ENCODE measurements around the gene PRLR.
"Not testable (repeated sequence)": the region's sequence is repeated elsewhere in the genome, so short reads cannot be mapped to it uniquely, and the experiment has no call there.

The PRLR gene

GRCh38 chr5:35081134-35081533, 149.2 kb downstream of the PRLR start:
- DNase-seq (ENCODE audit: low spot score), result no peak

DNA sequence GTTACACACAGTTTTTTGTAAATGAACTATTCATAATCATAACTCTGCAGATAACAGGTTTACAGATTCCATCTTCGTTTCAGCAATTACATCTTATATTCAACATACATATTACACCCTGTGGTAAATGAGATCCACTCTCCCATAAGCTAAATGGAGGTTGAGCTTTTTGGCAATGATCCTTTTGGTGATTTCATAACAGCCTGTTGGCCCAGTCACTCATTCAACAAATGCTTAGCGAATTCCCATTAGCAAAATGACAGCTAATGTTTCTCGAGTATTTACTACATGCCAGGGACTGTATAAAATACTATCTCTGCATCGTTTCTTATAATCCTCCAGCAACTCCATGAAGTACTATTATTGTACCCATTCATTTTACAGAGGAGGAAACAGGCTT, 157.1 kb downstream of the PRLR start:
- no peak for DNase-seq (ENCODE audit: low spot score)

DNA sequence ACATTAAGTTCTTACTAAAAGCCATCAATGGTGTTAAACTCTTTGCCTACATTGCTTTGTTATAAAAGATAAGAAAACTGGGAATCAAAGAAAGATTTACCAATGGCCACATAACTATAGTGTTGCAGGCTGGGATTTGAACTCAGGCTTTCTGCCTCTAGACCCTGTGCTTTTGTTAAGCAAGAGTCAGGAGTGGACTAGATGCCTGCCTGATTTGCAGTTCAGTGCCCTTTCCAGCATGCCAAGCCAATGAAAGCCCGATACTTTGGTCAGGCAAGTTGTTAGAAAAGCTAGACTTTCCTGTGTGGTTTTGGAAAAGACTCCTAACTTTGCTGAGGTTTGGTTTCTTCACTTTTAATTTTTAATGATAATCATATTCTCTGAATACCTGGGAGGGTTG, 161.1 kb downstream of the PRLR start:
- DNase-seq (ENCODE audit: low spot score), result no peak

DNA sequence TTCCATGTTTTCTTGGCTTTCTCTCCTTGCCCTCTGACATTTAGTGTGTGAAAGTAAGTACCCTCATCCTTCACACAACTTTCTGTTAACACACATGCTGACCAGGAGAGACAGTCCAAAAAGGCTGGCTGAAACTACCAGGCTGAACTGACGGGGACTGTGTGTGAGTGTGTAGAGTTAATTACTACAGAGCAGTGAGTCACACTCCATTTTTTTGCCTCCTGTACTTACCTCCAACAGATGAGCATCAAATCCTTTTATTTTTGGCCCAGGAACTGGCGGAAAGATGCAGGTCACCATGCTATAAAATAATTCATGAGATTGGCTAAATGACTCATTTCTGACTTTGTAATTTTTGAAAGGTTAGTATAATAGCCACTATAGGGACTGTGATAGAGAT, 162.3 kb downstream of the PRLR start:
- no peak for DNase-seq (ENCODE audit: low spot score)

DNA sequence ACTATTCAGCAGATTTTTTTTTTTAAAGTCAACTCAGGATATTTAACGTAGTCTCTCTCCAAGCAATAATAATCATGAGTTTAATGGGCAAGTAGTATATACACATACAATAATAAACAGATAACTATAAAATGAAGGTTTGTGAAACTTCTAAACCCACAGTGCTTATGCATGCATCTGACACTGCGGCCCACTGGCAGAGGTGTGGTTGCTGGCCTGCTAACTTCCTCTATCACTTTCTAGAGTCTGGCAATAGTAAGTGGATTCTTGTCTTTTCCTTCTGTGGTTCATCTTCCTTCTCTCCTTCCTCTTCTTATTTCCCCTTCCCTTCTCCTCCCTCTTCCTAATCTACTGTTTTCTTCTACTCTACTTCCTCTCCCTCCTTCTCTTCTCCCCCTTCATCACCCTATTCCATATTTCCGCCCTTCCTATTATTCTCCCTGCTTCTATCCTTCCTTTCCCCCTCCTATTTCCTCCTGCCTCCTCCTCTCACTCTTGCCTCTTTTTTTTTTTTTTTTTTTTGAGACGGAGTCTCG, 164.0 kb downstream of the PRLR start:
- DNase-seq (ENCODE audit: low spot score), result no peak

- DNase-seq (ENCODE audit: low spot score), result no peak
Measured at GRCh38 chr5:35063414-35063813, 166.9 kb downstream of the PRLR start.

DNA sequence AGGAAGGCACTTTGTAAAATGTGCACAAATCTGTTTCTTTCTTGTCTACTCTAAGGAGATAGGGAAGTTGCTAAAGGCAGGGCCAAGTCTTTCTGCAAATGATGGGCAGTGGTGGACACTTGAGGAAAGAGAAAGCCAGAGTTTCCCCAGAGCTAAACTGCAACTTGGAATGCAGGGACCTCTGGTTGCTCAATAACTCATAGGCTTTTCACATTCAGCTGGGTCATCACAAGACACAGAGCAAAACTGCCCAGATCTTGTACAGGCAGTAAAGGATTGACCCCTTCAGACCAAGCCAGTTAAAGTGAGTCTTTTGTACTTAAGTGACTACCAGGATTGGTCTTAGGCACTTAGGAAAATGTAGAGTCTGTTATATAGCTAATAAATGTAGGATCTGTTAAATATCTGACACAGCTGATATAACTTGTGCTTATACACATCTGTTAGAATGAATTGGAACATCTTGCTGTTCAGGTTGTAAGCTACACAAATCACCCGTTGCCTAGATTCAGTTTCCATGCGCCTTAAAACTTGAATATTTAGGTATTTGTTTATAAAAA, 169.0 kb downstream of the PRLR start:
- no peak for DNase-seq (ENCODE audit: low spot score)

DNA sequence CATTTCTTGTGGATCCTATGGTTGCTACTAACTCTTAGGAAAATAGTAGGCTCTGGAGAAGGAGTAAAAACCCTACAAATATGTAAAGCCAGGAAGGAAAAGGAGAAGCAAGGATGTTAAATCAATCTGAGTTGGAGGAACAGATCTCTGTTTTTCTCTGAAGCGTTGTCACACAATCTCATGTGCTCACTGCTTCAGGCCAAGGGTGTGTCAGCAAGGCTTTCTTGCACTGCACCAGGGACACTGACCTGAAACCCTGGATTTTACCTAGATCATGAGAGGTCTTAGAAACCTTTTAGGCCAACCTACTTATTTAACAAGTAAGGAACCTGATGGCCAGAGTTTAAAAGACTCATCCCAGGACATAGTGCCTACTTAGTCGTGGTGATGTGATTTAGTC, 170.1 kb downstream of the PRLR start:
- DNase-seq (ENCODE audit: low spot score), result no peak

- DNase-seq (ENCODE audit: low spot score), result no peak
Measured at GRCh38 chr5:35059251-35059650, 171.0 kb downstream of the PRLR start.

GRCh38 chr5:35058374-35058788, 171.9 kb downstream of the PRLR start:
- no peak for DNase-seq (ENCODE audit: low spot score)

DNA sequence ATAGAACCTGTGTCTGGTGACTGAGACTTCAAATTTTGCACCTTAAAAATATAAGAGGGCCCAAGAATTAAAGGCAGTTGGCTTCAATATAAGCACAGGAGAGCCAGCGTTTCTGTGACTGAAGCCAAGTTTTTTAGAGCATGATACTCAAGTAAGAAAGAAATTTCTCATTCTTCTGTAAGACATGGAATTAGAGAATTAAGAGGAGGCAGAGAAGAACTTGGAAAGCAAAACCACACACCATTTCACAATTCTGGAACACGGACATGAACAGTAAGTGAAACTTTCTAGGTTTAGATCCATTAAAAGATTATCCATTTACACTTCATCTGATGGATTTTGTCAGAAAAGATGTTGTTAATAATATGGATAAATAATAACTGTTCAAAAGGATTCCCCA, 173.6 kb downstream of the PRLR start:
- no peak for DNase-seq (ENCODE audit: low spot score)

DNA sequence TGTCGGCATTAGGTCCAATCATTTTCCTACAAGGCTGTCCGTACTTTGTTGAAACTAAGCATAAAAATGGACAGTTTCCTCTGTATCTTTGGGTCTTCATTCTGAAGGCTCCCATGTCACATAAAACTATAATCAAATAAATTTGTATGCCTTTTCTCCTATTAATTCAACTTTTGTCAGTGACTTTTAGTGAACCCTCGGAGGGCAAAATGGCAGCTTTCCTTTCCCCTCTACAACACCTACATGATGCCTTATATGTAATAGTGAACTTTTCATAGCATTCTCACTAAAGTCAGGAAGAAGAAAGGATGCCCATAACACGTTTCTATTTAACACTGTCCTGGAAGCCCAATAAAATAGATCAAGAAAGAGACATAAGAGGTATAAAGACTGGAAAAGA, 177.4 kb downstream of the PRLR start:
- no peak for DNase-seq (ENCODE audit: low spot score)

DNA sequence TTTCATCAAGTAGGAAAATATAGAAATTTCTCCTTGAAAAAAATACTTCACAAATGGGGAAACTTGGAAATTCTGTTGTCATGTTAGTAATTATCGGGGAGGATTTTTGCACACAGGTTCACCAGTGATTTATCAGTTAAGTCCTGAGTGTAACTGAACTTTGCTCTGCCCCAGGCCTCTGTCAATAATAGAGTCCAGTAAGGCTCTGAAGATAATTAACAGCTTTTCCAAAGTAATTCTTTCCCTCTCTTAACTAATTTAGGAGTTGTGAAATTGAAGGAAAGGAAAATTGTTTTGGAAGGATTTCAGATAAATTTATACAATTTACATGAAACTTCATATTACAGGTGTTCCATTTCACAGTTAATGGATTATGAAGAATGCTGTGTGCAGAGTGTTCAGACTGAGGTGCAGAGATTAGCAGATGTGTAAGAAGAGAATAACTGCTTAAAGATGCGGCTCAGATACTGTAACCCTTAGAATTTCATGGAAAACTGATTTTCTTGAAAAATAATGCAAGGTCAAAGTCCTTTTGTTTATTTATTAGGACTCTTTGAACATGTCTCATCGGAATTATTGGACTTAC, 179.7 kb downstream of the PRLR start:
- DNase-seq (ENCODE audit: low spot score), result no peak

DNA sequence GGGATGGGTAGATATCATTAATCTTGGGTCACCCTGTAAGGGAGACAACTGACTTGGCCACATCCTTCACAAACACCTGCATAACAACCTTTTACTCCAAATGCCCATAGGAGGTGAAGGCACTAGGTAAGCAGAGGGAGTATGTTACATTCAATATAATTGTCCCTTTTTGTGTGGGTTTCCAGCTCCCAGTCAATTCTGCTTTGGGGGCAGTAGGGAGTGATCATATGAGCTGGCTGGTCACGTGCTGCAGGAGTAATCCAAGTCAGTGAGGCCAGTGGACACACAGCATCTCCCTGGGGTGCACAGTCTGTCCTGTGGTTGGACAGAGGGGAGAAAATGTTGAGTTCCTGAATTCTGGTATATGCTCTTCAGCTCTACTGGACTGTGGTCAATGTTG, 181.4 kb downstream of the PRLR start:
- DNase-seq (ENCODE audit: low spot score), result no peak

DNA sequence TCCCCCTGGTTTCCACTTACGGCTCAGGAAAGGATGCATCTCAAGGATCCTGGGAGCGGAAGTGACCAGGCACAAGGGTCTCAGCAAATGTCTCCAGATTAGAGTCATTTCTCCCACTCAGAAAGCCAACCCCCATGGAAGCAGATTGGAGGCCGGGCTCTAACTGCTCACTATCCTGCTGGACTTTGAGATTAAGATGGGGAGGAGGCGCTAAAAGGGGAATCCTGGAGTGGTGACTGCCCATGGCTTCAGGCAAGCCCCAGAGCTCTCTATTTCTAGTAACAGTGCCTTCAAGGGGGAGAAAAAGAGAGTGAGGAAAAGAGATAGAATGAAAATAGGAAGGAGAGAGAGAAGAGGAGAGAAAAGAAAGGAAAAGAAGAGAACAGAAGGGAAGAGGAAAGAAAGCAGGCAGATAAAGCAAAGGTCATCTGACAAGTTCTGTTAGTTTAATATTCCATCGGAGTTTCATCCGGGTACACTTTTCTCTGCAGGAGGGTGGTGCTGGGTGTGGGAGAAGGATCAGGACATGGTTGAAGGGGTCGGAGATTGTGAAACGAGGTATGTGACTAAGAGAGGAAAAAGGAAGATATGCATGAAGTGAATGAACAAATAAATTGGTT, 182.4 kb downstream of the PRLR start, which contains the start of gene AGXT2:
Gene AGXT2, minus strand, starts transcription at position 165 of the 620 bp plus-strand sequence. Its CDS starts 57 bp downstream, at position 108.
- DNase-seq (ENCODE audit: low spot score), result no peak

GRCh38 chr5:35046774-35047173, 183.5 kb downstream of the PRLR start:
- DNase-seq (ENCODE audit: low spot score), result no peak

- DNase-seq (ENCODE audit: low spot score), result no peak
Measured at GRCh38 chr5:35045280-35045679, 185.0 kb downstream of the PRLR start.

- DNase-seq (ENCODE audit: low spot score), result no peak
Measured at GRCh38 chr5:35044649-35045048, 185.6 kb downstream of the PRLR start.

- DNase-seq (ENCODE audit: low spot score), result no peak
Measured at GRCh38 chr5:35042781-35043180, 187.5 kb downstream of the PRLR start.

- no peak for DNase-seq (ENCODE audit: low spot score)
Measured at GRCh38 chr5:35041261-35041660, 189.0 kb downstream of the PRLR start.

DNA sequence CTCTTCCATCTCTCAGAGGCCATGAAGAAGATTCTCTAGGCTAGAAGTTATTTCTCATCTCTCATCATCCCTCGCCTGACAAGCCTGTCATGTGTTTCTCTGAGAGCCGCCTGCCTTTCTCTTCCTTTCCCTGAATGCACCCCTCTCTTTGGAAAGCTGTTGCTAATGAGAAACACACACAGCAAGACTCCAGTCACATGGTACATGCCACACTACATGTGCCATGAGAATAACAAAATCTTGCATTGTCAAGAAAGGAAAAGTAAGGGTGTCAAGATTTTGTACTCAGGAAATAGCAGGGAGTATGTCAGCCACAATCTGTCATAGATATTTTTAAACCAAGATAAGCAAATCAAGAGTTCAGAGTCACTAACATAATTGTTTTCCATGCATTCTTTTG, 191.4 kb downstream of the PRLR start:
- DNase-seq (ENCODE audit: low spot score), result no peak

GRCh38 chr5:35036536-35036935, 193.8 kb downstream of the PRLR start:
- no peak for DNase-seq (ENCODE audit: low spot score)

DNA sequence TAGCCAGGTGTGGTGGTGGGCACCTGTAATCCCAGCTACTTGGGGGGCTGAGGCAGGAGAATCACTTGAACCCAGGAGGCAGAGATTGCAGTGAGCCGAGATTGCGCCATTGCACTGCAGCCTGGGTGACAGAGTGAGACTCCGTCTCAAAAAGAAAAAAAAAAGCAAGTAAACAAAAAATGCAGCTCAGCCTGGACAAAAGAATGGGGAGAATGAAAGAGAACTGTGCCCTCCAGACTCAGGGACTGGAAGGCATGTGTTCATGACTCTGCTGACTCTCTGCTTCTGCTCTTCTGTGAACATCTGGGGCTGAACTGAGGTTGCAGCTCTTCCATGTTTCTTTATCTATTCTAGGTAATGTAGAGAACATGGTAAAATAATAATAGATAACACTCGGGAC, 194.4 kb downstream of the PRLR start:
- DNase-seq (ENCODE audit: low spot score), result not testable (repeated sequence)

DNA sequence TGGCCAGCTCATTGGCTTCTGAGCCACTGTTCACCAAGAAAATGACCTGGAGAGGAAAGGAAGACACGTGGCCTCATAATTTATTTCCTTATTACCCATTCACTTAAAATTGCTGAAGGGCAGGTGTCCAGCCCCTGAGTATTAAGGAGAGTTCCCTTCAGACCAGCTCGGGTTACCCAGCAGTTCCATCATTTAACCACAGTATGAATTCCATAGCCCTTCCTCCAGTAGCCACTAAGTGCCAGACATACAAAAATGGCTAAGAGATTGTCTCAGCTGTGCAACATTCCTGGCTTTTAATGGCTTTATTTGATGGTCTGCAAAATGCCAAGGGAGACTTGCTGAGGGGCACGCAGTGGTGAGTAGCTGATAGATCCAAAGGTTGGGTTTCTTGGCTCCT, 195.0 kb downstream of the PRLR start:
- no peak for DNase-seq (ENCODE audit: low spot score)
